ENCODE measurements around the gene PDE4B. TPM values are rescaled to one million over a fixed set of nuclear protein-coding genes. Genes with fewer than 3 reads are reported as not detected.

Gene PDE4B
- total RNA-seq, 1 donor from 2014 or later, result 6.8 TPM

DNA sequence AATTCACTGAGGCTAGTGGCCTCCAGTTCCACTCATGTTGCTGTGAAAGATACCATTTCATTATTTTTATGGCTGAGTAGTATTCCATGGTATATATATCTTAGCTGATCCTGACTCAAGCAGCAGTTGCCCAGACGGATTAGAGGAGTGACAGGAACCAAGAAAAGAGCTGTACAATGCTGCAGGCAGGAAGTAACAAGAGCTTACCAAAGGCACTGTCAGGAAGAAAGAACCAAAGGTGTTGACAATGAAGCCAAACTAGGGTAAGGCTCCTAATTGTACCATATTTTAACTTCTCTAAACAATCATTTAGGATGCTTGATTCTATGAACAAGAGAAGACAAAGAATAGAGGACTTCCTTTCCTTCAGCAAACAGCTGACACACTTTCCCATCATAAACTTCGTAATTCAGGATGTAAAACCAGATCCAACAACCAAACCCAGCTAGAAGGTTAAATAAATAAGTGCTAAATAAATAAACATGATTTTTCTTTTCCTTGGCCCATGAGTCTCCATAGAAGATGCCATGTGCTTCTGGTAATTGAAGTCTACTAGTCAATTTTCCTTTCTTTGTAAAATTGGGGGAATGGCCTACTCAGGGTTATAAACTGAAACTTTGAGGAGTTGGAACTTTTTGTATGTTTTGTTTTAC, 493.0 kb downstream of the PDE4B start:
- no peak for DNase-seq (ENCODE audit: low spot score)
- intact Hi-C loops (cut with DNase I), result no loop called here

DNA sequence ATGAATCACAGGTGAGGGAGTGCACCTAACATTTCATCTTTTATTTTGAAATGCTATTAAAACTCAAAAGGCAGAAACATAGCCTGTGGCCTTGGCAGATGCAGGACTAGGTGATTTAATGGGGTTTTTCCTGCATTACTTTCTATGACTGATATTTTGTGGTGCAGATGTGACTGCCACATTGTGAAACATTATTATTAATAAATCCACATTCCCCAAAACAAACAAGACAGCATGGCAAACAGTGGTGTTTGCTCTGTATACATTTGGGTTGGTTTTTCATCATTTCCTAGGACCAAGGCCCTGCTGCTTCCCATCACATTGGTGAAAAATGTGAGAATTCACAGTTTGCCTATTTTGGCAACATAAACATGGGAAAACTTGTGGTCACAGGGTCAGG, 493.6 kb downstream of the PDE4B start:
- DNase-seq (ENCODE audit: low spot score), result no peak
- intact Hi-C loops (cut with DNase I), result no loop called here

DNA sequence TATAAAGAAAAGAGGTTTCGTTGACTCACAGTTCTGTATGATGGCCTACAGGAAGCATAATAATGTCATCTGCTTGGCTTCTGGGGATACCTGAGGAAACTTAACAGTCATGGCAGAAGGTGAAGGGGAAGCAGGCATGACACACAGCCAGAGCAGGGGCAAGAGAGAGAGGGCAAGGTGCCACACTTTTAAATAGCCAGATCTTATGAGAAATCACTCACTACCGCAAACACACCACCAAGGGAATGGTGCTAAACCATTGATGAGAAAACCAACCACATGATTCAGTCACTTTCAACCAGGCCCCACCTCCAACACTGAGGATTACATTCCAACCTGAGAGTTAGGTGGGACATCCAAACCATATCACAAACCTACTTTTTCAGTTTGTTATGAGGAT, 495.4 kb downstream of the PDE4B start:
- intact Hi-C loops (cut with DNase I), result no loop called here
- no peak for DNase-seq (ENCODE audit: low spot score)

DNA sequence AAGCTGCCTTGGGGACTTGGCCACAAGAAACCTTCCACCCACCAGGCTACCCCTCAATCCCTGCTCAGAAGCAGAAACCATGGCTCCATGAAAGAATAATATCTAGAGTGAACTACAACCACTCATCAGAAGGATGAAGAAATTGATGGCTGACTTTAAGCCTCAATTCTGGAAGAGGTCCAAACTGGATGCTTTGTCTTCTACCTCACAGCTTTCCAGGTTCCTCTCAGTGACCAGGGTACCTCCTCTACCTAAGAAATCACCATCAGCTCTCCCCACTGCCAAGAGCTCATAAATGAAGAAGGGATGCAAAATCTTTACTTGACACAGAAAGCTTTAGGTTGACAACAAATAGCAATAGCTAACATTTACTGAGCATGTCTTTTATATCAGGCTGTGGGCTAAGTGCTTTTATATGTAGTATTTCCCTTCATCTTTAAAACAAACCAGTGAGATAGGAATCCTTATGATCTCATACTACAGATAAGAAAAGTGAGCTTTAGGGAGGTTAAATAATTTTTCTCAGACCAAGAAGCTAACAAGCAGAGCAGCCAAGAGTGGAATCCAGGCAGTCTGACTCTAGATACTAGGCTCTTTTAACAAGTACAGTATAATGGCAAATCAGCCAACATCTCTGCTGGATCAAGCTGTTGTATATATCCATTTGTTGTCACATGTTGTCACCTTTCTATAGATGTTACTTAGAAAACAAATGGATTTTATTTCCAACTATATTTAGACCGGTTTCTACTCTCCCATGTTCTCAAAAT, 498.3 kb downstream of the PDE4B start:
- intact Hi-C loops (cut with DNase I), result no loop called here
- no peak for DNase-seq (ENCODE audit: low spot score)

DNA sequence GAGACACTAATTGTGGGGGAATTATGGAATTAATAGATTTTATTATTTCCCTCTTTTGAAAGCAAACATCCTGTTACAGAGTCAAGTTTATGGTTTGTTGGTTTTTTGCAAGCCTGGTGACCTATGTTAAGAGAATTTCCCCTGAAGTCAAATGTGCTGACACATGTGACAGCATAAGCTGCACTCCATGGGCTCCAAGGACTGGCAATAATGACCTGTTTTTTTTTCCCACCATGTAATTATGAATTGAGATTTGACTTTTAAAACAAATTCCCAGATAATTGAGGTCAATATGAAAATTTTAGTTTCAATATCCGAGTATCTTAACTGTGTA, 498.8 kb downstream of the PDE4B start:
- intact Hi-C loops (cut with DNase I), result no loop called here
- no peak for DNase-seq (ENCODE audit: low spot score)

DNA sequence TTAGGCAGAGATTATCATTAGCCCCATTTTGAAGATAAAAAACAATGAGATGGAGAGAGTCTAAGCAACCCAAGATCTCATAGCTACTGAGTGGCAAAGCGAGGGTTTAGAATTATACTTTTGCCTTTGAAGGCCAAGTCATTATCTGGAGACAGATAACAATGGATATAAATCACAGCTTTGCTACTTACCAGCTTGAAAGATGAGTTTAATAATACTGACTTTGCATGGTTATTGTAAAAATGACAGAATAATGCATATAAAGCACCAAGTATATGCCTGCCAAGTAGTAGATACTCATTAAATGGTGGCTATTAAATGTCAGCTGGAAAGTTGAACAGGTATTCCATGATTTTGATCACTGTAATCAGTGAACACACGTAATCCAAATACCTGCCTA, 499.6 kb downstream of the PDE4B start:
- no peak for DNase-seq (ENCODE audit: low spot score)
- intact Hi-C loops (cut with DNase I), result no loop called here

DNA sequence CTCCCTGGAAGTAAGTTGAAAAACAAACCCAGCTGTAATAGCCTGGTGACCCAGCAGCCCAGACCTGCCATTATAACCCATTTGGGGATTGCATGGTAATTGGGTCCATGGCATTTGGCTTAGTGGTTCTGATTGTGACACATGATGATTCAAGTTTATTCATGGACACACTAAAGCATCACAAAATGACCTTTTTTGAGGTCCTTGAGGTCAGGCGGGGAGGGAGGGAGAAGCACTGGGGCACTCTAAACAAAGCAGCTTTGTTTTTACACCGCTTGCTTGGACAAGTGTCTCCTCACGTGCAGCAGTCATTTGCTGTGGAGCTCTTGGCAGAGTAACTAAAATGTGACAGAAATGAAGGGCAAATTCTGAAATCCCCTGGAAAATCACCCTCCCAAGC, 500.2 kb downstream of the PDE4B start:
- no peak for DNase-seq (ENCODE audit: low spot score)
- intact Hi-C loops (cut with DNase I), result no loop called here

DNA sequence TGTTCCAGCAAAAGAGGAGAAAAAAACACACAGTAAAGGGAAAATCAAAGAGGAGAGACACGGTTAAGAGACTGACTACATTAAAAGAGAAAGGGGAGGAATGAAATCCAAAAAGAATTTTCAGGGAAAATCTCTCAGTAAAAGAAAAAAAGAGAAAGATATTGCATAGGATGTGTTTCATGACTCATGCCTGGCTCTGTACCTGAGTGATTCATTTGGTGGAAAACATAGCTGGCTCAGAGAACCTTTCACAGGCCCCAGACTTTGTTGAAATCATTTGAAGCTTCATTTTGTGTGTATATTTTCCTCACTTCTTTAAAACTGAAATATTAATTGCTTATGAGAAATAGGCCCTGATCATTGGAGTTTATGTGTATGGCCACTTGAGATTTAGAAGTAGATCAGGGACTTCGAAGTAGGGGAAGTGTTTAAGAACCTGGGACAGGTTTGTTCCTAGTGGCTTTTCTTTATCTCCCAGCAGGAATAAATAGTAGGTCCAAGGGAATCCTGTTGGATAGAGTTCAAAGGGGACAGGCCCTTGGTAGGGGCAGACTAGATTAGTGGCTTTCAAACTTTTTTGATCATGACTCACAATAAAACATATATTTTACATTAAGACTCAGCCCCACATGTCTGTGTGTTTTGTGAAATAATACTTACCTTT, 502.1 kb downstream of the PDE4B start:
- no peak for DNase-seq (ENCODE audit: low spot score)
- intact Hi-C loops (cut with DNase I), result no loop called here

DNA sequence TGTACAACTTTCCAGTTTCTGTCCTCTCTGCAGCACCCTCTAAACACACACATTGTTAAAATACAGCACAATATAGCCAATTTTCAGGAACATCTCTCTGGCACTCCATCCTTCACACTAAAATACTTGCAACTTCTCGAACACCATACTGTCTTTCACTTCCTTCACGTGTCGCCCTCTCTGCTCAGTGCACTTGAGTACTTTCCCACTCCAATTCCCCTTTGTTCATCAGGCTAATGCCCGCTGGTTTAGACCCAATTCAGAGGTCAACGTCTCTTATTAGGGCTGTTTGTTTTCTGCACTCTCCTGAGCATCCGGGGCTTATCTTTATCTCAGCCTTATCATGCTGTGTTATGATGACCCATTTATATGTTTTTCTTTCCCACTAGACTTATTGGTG, 503.1 kb downstream of the PDE4B start:
- DNase-seq (ENCODE audit: low spot score), result no peak
- intact Hi-C loops (cut with DNase I), result no loop called here

DNA sequence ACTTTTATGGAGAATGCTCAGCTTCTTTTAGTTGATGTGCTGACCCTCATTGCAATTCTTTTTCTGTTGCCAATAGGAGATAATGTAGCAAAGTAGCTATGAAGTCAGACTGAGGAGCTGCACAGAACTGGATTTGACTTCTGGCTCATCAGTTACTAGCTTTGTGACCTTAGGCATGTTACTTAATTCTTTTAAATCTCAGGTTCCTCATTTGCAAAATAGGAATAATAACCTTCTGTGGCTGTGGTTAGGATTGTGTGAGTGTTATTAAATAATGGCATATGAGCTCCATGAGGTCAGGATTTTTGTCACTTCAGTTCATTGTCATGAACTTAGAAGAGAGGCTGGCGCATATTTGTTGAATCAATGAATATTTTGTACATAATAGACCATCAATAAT, 503.7 kb downstream of the PDE4B start:
- intact Hi-C loops (cut with DNase I), result no loop called here
- DNase-seq (ENCODE audit: low spot score), result no peak

DNA sequence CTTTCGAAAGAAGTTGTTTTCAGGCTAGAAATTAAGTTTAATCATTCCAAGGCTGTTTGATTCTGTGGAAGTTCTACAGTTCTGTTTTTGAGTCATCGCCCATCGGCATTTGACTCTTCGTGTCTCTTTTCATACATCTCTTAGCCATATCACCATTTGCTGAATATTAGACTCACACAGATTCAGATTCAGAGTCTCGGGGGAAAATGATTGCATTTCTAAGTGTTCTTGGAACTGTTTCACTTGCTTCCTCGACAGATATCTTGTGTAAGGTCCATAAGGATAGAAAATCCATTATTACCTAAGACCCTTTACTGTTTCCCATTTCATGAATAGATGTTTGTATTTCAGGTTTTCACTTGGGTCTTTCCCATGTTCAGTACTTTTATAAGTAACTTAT, 504.3 kb downstream of the PDE4B start:
- DNase-seq (ENCODE audit: low spot score), result no peak
- intact Hi-C loops (cut with DNase I), result no loop called here

DNA sequence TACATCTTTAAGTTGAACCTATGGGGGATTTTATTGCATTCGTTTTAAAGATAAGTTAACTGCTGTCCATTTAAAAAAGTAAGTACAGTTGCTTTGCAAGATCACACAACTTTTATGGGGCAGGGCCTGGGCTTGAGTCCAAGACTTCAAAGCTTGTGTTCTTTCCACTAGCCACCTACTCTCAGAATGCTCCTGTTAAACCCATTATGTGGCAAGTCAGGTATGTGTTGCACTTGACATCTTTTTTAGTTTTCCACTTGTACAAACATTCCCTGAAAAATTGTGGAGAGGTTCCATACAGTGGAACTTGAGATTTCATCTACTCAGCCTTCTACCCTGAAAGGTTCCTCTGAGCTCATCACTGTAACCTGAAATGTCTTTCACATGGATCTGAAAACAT, 505.8 kb downstream of the PDE4B start:
- DNase-seq (ENCODE audit: low spot score), result no peak
- intact Hi-C loops (cut with DNase I), result no loop called here

DNA sequence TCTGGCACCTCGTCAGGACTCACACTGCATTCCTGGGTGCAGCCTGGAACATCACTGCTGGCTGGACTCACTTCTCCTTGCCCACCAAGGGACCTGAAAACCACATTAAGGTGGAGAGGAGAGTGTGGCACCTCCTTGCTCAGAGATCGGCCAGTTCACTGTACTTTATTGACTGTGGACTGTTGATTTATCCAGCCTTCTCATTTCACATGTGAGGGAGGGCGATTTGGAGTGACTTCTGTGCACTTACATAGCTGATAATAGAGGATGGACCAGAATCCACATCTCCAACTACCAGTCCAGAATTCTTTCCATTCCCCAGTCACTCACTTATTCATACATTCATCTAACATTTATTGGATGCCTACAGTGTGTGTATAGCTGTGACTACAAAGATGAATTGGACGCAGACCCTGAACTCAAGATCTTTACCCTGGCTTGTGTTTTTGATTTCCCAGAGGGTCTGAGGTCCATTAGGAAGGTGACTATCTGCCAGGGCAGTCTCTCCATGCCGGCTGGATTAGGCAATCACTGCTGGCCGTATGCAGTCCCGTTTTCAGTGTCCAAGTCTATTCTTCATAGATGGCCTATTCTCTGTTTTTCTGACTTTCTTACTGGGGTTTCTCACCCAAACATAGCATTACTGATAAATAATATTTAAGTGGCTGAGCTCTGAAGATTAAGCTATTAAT, 507.7 kb downstream of the PDE4B start:
- no peak for DNase-seq (ENCODE audit: low spot score)
- intact Hi-C loops (cut with DNase I), result no loop called here

DNA sequence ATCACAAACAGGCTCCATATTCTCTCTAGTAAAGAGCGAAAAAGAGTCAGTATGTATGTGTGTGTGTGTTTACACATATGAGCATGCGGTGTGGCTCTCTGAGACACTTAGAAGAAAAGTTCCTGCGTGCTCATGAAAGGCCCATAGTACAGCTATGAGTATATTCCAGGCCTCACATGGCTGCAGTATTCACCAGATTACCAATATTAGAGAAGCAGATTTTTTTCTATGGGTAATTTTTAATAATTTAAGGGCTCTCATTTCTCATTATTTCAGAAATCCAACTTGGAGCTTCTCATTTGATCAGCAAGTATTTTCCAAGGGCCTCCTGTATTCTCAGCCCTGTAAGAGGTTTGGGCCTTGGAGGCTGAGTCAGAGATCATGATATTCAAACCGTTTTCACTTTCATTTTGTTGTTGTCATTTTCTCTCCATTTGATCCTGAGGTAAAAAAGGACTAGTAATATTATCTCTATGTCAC, 508.3 kb downstream of the PDE4B start:
- intact Hi-C loops (cut with DNase I), result no loop called here
- DNase-seq (ENCODE audit: low spot score), result no peak

DNA sequence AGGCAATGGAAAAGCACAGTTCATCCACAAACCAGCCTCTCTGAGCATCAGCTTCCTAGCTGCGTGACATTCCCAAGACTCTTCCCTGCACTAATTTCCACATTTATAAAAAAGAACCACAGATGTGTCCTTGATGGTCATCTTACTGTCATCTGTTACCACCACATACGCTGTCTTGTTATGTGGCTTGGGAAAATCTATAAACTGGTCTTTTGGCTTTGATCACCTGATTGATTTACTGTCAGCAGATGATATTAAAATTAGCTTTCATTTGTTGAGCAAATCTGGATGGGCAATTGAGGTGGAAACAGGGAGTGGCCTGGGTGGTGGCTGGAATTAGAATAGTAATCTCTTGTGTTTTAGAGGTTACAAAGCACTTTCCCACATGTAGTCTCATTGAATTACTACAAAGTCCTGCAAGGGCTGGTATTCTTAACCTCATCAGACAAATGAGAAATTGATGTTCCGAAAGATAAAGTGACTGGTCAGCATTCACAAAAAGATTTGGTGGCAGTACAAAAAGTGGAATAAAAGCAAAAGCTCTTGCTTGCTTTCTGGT, 509.6 kb downstream of the PDE4B start:
- DNase-seq (ENCODE audit: low spot score), result no peak
- intact Hi-C loops (cut with DNase I), result no loop called here

DNA sequence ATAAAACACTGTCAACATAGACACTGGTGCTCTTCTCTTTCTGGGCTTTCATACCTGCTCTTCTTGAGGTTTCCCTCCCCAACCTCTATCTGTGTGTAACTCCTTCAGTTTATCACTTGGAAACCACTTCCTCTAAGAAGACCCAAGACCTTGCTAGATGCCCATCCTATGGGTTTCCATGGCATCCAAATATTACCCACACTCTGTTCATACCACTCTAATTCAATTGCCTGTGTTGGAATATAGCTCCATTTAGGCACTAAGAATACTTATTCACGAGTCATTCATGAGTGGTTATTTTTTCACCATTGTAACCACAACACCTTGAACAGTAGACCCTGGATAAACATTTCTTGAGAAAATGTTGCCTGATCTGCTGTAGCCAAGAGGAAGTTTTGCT, 510.1 kb downstream of the PDE4B start:
- no peak for DNase-seq (ENCODE audit: low spot score)
- intact Hi-C loops (cut with DNase I), result no loop called here

DNA sequence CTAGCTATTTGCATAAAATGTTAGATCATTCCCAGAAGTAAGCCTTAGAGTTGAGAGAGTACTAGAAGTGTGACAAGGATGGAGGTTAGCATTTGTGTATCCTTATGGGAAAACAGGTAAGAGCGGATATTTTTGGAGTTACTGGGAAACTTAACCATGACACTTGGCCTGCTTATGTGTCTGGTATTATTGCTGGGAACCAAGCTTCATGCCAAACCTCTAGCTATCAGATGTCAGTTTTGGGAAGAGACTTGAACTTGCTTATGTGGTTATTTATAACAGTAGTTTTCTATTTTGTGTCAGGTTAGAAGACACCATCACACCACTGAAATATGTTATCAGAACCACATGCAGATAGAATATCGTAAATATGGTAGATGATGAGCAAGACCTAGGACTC, 511.0 kb downstream of the PDE4B start:
- no peak for DNase-seq (ENCODE audit: low spot score)
- intact Hi-C loops (cut with DNase I), result no loop called here

DNA sequence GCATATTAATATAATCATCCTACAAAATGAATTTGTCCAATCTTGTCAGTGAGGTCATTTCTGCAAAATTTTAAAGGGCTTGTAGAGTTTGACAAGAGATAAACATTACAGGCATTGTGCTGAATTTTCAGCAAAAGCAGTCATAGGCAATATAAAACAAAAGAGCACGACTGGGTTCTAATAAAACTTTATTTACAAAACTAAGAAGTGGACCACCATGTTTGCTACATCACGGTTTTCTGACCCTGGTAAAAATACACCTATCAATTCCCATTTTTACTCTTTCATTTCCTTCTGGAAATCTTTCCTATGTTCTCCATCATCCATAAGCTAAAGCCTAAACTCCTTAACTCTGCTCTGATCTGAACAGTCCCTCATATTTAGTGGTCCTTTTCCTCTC, 511.4 kb downstream of the PDE4B start:
- intact Hi-C loops (cut with DNase I), result no loop called here
- no peak for DNase-seq (ENCODE audit: low spot score)

DNA sequence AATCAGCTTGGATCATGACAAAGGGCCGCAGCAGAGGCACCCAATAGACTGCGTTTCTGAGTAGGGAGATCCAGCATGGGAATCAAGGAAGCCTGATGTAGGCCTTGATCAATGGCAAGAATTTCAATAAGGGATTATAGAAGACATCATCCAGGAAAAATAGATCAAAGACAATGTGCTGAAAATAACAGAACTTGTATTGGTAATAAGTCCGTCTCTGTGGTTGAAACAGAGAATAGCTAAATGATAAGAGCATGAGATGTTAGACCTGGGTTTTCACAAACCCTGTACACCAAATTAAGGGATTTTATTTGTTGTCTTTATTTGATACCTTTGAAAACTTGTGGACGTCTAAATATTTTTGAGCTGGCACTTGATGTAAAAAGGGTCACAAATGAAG, 513.2 kb downstream of the PDE4B start:
- no peak for DNase-seq (ENCODE audit: low spot score)
- intact Hi-C loops (cut with DNase I), result no loop called here

DNA sequence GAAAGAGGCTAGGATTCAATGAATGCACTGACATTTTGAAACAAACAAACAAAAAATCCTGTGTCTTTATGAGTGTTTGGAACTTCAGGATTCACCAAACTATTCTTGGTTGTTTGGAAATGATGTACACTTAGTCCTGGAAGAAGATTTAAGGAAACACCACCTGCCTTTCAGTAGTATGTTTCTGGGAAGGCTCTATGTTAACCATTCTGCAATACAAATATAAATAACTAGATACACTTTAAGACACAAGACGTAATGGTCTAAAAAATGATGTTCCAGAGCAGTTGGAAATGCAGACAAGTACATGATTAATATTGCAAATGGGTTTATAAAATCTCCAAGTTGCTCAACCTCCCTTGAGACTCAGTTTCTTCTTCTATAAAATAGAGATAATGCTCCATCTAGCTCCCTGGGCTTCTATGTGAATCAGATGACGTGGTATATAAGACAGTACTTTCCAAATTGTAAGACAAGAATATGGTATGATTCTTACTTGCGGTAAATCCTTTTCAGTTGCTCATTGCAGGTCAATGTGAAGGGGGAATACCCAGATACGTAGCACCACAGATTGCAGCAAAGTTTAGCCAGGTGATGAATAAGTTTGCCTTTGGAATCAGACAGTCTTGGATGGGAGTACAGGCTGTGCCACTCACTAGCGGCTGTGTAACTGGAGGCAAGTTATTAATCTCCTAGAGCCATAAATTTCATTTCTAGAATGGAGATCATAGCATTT, 516.5 kb downstream of the PDE4B start:
- no peak for DNase-seq (ENCODE audit: low spot score)
- intact Hi-C loops (cut with DNase I), result no loop called here

Data from cardiac septum (tissue), 1 donor.